ENCODE results near the gene AKNAD1. TPM values are rescaled to one million over a fixed set of nuclear protein-coding genes. Genes with fewer than 3 reads are reported as not detected.

AKNAD1 gene
- 0.81 TPM for total RNA-seq

GRCh38 chr1:108856994-108857393, at the start of gene AKNAD1:
AKNAD1 (minus strand) TSS chr1:108857094; CDS start chr1:108852664, 4,430 bp downstream.
- no peak for DNase-seq (ENCODE audit: low read depth in 2 of 3, low spot score in 2 of 3)

GRCh38 chr1:108901106-108901505, 44.2 kb upstream of the AKNAD1 start:
- no peak for DNase-seq (ENCODE audit: low read depth in 2 of 3, low spot score in 2 of 3)

GRCh38 chr1:108897865-108898720, 41.2 kb upstream of the AKNAD1 start:
- DNase-seq (ENCODE audit: low read depth in 2 of 3, low spot score in 2 of 3), result peak in 2 of 3 donors; percentile 53 to 88

- DNase-seq (ENCODE audit: low read depth in 2 of 3, low spot score in 2 of 3), result peak in 1 of 3 donors; percentile 53
Measured at GRCh38 chr1:108896146-108897145, 39.6 kb upstream of the AKNAD1 start.

GRCh38 chr1:108893141-108893530, 36.2 kb upstream of the AKNAD1 start:
- DNase-seq (ENCODE audit: low read depth in 2 of 3, low spot score in 2 of 3), result no peak

- no peak for DNase-seq (ENCODE audit: low read depth in 2 of 3, low spot score in 2 of 3)
Measured at GRCh38 chr1:108892356-108893140, 35.7 kb upstream of the AKNAD1 start.

- no peak for DNase-seq (ENCODE audit: low read depth in 2 of 3, low spot score in 2 of 3)
Measured at GRCh38 chr1:108889706-108890384, 33.0 kb upstream of the AKNAD1 start.

GRCh38 chr1:108889006-108889645, 32.2 kb upstream of the AKNAD1 start:
- DNase-seq (ENCODE audit: low read depth in 2 of 3, low spot score in 2 of 3), result peak in 1 of 3 donors; percentile 30

- DNase-seq (ENCODE audit: low read depth in 2 of 3, low spot score in 2 of 3), result no peak
Measured at GRCh38 chr1:108886292-108886691, 29.4 kb upstream of the AKNAD1 start.

- DNase-seq (ENCODE audit: low read depth in 2 of 3, low spot score in 2 of 3), result no peak
Measured at GRCh38 chr1:108884968-108885367, 28.1 kb upstream of the AKNAD1 start.

GRCh38 chr1:108882837-108883236, 25.9 kb upstream of the AKNAD1 start:
- DNase-seq (ENCODE audit: low read depth in 2 of 3, low spot score in 2 of 3), result no peak

GRCh38 chr1:108881369-108881768, 24.5 kb upstream of the AKNAD1 start:
- DNase-seq (ENCODE audit: low read depth in 2 of 3, low spot score in 2 of 3), result no peak

GRCh38 chr1:108880850-108881249, 24.0 kb upstream of the AKNAD1 start:
- no peak for DNase-seq (ENCODE audit: low read depth in 2 of 3, low spot score in 2 of 3)

- DNase-seq (ENCODE audit: low read depth in 2 of 3, low spot score in 2 of 3), result no peak
Measured at GRCh38 chr1:108878678-108879077, 21.8 kb upstream of the AKNAD1 start.

GRCh38 chr1:108878160-108878469, 21.2 kb upstream of the AKNAD1 start:
- no peak for DNase-seq (ENCODE audit: low read depth in 2 of 3, low spot score in 2 of 3)

- DNase-seq (ENCODE audit: low read depth in 2 of 3, low spot score in 2 of 3), result peak in 1 of 3 donors; percentile 25
Measured at GRCh38 chr1:108877348-108878159, 20.7 kb upstream of the AKNAD1 start.

- no peak for DNase-seq (ENCODE audit: low read depth in 2 of 3, low spot score in 2 of 3)
Measured at GRCh38 chr1:108871050-108871724, 14.3 kb upstream of the AKNAD1 start.

- DNase-seq (ENCODE audit: low read depth in 2 of 3, low spot score in 2 of 3), result no peak
Measured at GRCh38 chr1:108865316-108865910, 8.5 kb upstream of the AKNAD1 start.
